ENCODE measurements around the gene TNK2.
"Not testable (repeated sequence)": the region's sequence is repeated elsewhere in the genome, so short reads cannot be mapped to it uniquely, and the experiment has no call there.

The TNK2 gene

DNA sequence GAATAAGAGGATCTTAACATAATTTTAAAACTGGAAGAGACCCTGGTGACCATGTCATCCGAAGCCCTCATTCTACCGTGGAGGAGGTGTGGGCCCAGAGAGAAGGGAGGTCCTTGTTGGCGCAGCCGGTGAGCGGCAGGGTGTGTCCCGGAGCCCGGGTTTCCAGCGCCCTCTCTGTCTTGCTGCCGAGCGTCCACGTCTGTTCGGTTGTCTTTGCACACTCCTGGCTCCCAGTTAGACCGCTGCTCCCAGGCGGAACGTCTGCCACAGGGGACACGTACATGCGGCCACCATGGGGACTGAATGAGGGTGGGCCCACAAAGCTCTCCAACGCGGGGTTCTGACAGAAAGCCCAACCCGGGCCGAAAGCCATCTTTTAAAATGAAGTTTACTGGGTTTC, 90.0 kb downstream of the TNK2 start:
- H2BK12ac ChIP-seq (ENCODE audit: low read length in 2 of 2), result no peak overlapping the region
- H3K9me3 ChIP-seq (ENCODE audit: control insufficient read depth, low read length), result no peaks in the 10 kb centered on the region
- no peak overlapping the region for H3K14ac ChIP-seq (ENCODE audit: low read length in 2 of 2)
- no peak overlapping the region for H3K4ac ChIP-seq (ENCODE audit: low read depth in 1 of 2, low read length in 2 of 2)
- peaks cover 9% of the 10 kb centered on the region for H3K4me1 ChIP-seq (ENCODE audit: control insufficient read depth, insufficient read depth, low read depth, low read length)
- no peak overlapping the region for H3K23ac ChIP-seq (ENCODE audit: low read length in 2 of 2)
- no peak overlapping the region for H3K18ac ChIP-seq (ENCODE audit: low read depth in 1 of 2, low read length in 2 of 2)
- no peak overlapping the region for H2AK5ac ChIP-seq (ENCODE audit: low read length, severe bottlenecking)
- DNase-seq, result no peak
- no peak overlapping the region for H3K4me2 ChIP-seq (ENCODE audit: low read length, poor library complexity, severe bottlenecking)
- H4K8ac ChIP-seq (ENCODE audit: low read length), result no peak overlapping the region
- no peak overlapping the region for H3K27ac ChIP-seq (ENCODE audit: low read length, poor library complexity, severe bottlenecking)
- H4K91ac ChIP-seq (ENCODE audit: low read length), result no peak overlapping the region
- no peak overlapping the region for H3K4me3 ChIP-seq (ENCODE audit: insufficient read depth in 1 of 2, low read depth in 1 of 2, low read length in 2 of 2)
- H3K79me1 ChIP-seq (replicated peaks; ENCODE audit: low read length, poor library complexity, severe bottlenecking), result no peaks in the 10 kb centered on the region
- no peak overlapping the region for H2BK5ac ChIP-seq (ENCODE audit: low read depth, low read length, poor library complexity, severe bottlenecking)
- peaks cover 14 to 58% of the 10 kb centered on the region in 2 experiments for H3K27me3 ChIP-seq (ENCODE audit: control insufficient read depth in 1 of 2, insufficient read depth in 1 of 2, low read length in 2 of 2)
- no peak overlapping the region for H2AFZ ChIP-seq (ENCODE audit: low read depth, low read length)
- H2BK15ac ChIP-seq (ENCODE audit: low read depth, poor library complexity, severe bottlenecking), result no peak overlapping the region
- no peak overlapping the region for H3K9ac ChIP-seq (ENCODE audit: low read length)
- no peak overlapping the region for H2BK120ac ChIP-seq (ENCODE audit: low read depth, low read length)
- H3K36me3 ChIP-seq (ENCODE audit: control insufficient read depth in 1 of 2, insufficient read depth in 2 of 2, low read depth in 1 of 2, low read length in 2 of 2), result no peaks in the 10 kb centered on the region
- WGBS, result 91% methylated on average over 16 of the region's 21 CpGs

DNA sequence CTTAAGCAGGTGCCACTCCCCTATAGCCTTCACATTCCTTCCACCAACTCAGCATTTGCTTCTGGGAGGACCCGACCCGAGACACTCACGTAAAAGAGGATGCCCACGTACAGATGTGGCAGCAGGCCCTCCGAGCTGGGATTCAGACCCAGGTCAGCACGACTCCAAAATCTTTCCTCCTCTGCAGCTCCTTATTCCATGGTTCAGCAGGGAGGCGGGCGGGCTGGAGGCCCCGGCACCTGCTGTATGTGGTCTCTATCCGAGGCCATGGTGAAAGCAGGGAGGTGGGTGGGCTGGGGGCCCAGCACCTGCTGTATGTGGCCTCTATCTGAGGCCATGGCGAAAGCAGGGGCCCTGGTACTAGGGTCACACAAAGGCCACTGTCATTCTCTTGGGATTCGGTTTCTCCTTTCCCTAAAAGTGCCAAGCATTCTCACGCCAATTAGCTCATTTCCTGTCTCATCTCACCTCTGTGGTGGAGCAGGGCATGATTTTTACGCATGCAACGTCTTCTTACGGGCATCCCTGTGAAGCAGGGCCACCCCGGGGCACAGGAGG, 90.7 kb downstream of the TNK2 start:
- no peak overlapping the region for H4K91ac ChIP-seq (ENCODE audit: low read length)
- H3K4me3 ChIP-seq (ENCODE audit: insufficient read depth in 1 of 2, low read depth in 1 of 2, low read length in 2 of 2), result no peak overlapping the region
- no peak overlapping the region for H3K4me2 ChIP-seq (ENCODE audit: low read length, poor library complexity, severe bottlenecking)
- no peak overlapping the region for H3K9ac ChIP-seq (ENCODE audit: low read length)
- no peak overlapping the region for H2BK5ac ChIP-seq (ENCODE audit: low read depth, low read length, poor library complexity, severe bottlenecking)
- no peak overlapping the region for H3K4ac ChIP-seq (ENCODE audit: low read depth in 1 of 2, low read length in 2 of 2)
- 83% methylated on average over 17 of the region's 17 CpGs for WGBS
- peaks cover 15 to 62% of the 10 kb centered on the region in 2 experiments for H3K27me3 ChIP-seq (ENCODE audit: control insufficient read depth in 1 of 2, insufficient read depth in 1 of 2, low read length in 2 of 2)
- DNase-seq, result no peak
- no peak overlapping the region for H2BK120ac ChIP-seq (ENCODE audit: low read depth, low read length)
- H3K4me1 ChIP-seq (ENCODE audit: control insufficient read depth, insufficient read depth, low read depth, low read length), result peaks cover 9% of the 10 kb centered on the region
- H4K8ac ChIP-seq (ENCODE audit: low read length), result no peak overlapping the region
- H3K14ac ChIP-seq (ENCODE audit: low read length in 2 of 2), result no peak overlapping the region
- no peak overlapping the region for H3K27ac ChIP-seq (ENCODE audit: low read length, poor library complexity, severe bottlenecking)
- H2BK12ac ChIP-seq (ENCODE audit: low read length in 2 of 2), result no peak overlapping the region
- no peak overlapping the region for H2BK15ac ChIP-seq (ENCODE audit: low read depth, poor library complexity, severe bottlenecking)
- H3K9me3 ChIP-seq (ENCODE audit: control insufficient read depth, low read length), result no peaks in the 10 kb centered on the region
- no peaks in the 10 kb centered on the region for H3K36me3 ChIP-seq (ENCODE audit: control insufficient read depth in 1 of 2, insufficient read depth in 2 of 2, low read depth in 1 of 2, low read length in 2 of 2)
- no peak overlapping the region for H2AFZ ChIP-seq (ENCODE audit: low read depth, low read length)
- H2AK5ac ChIP-seq (ENCODE audit: low read length, severe bottlenecking), result no peak overlapping the region
- H3K23ac ChIP-seq (ENCODE audit: low read length in 2 of 2), result no peak overlapping the region
- no peaks in the 10 kb centered on the region for H3K79me1 ChIP-seq (replicated peaks; ENCODE audit: low read length, poor library complexity, severe bottlenecking)
- H3K18ac ChIP-seq (ENCODE audit: low read depth in 1 of 2, low read length in 2 of 2), result no peak overlapping the region

- not testable (repeated sequence) for H3K4me1 ChIP-seq (ENCODE audit: control insufficient read depth, insufficient read depth, low read depth, low read length); H4K91ac ChIP-seq (ENCODE audit: low read length); H2BK5ac ChIP-seq (ENCODE audit: low read depth, low read length, poor library complexity, severe bottlenecking); H3K23ac ChIP-seq (ENCODE audit: low read length in 2 of 2); H2BK15ac ChIP-seq (ENCODE audit: low read depth, poor library complexity, severe bottlenecking); H2BK120ac ChIP-seq (ENCODE audit: low read depth, low read length); H3K27ac ChIP-seq (ENCODE audit: low read length, poor library complexity, severe bottlenecking); H3K4me2 ChIP-seq (ENCODE audit: low read length, poor library complexity, severe bottlenecking); H3K79me1 ChIP-seq (replicated peaks; ENCODE audit: low read length, poor library complexity, severe bottlenecking); H3K14ac ChIP-seq (ENCODE audit: low read length in 2 of 2); H2AFZ ChIP-seq (ENCODE audit: low read depth, low read length); H3K4ac ChIP-seq (ENCODE audit: low read depth in 1 of 2, low read length in 2 of 2); H3K18ac ChIP-seq (ENCODE audit: low read depth in 1 of 2, low read length in 2 of 2); DNase-seq; H2BK12ac ChIP-seq (ENCODE audit: low read length in 2 of 2); H3K4me3 ChIP-seq (ENCODE audit: insufficient read depth in 1 of 2, low read depth in 1 of 2, low read length in 2 of 2); H4K8ac ChIP-seq (ENCODE audit: low read length); H2AK5ac ChIP-seq (ENCODE audit: low read length, severe bottlenecking); H3K9ac ChIP-seq (ENCODE audit: low read length); H3K36me3 ChIP-seq (ENCODE audit: control insufficient read depth in 1 of 2, insufficient read depth in 2 of 2, low read depth in 1 of 2, low read length in 2 of 2); H3K9me3 ChIP-seq (ENCODE audit: control insufficient read depth, low read length)
- peaks cover 23 to 63% of the 10 kb centered on the region in 2 experiments for H3K27me3 ChIP-seq (ENCODE audit: control insufficient read depth in 1 of 2, insufficient read depth in 1 of 2, low read length in 2 of 2)
- 97% methylated on average over 23 of the region's 23 CpGs for WGBS
Observed at GRCh38 chr3:195816276-195816913, 92.0 kb downstream of the TNK2 start.

- Histone ChIP-seq H2BK12ac (ENCODE audit: low read length in 2 of 2) (no peak overlapping the region), H3K23ac (ENCODE audit: low read length in 2 of 2) (no peak overlapping the region), H3K79me1 (replicated peaks; ENCODE audit: low read length, poor library complexity, severe bottlenecking) (no peaks in the 10 kb centered on the region), H3K4ac (ENCODE audit: low read depth in 1 of 2, low read length in 2 of 2) (no peak overlapping the region), H2AK5ac (ENCODE audit: low read length, severe bottlenecking) (no peak overlapping the region), H3K27me3 (ENCODE audit: control insufficient read depth in 1 of 2, insufficient read depth in 1 of 2, low read length in 2 of 2) (peaks cover 17 to 60% of the 10 kb centered on the region in 2 experiments), H3K36me3 (ENCODE audit: control insufficient read depth in 1 of 2, insufficient read depth in 2 of 2, low read depth in 1 of 2, low read length in 2 of 2) (no peaks in the 10 kb centered on the region), H3K4me2 (ENCODE audit: low read length, poor library complexity, severe bottlenecking) (no peak overlapping the region), H3K27ac (ENCODE audit: low read length, poor library complexity, severe bottlenecking) (no peak overlapping the region), H2BK120ac (ENCODE audit: low read depth, low read length) (no peak overlapping the region), H3K14ac (ENCODE audit: low read length in 2 of 2) (no peak overlapping the region), H4K91ac (ENCODE audit: low read length) (no peak overlapping the region), H3K4me1 (ENCODE audit: control insufficient read depth, insufficient read depth, low read depth, low read length) (peaks cover 11% of the 10 kb centered on the region), H2BK5ac (ENCODE audit: low read depth, low read length, poor library complexity, severe bottlenecking) (no peak overlapping the region), H3K9ac (ENCODE audit: low read length) (no peak overlapping the region), H3K9me3 (ENCODE audit: control insufficient read depth, low read length) (no peaks in the 10 kb centered on the region), H3K18ac (ENCODE audit: low read depth in 1 of 2, low read length in 2 of 2) (no peak overlapping the region), H2AFZ (ENCODE audit: low read depth, low read length) (no peak overlapping the region), H2BK15ac (ENCODE audit: low read depth, poor library complexity, severe bottlenecking) (no peak overlapping the region), H3K4me3 (ENCODE audit: insufficient read depth in 1 of 2, low read depth in 1 of 2, low read length in 2 of 2) (no peak overlapping the region), H4K8ac (ENCODE audit: low read length) (no peak overlapping the region)
- DNase-seq, result no peak
- 72% methylated on average over 16 of the region's 18 CpGs for WGBS
Observed at GRCh38 chr3:195815169-195815771, 93.1 kb downstream of the TNK2 start.
